OCI-LY7 (cell line): Measurements from ENCODE around the gene BIVM. TPM values are rescaled to one million over a fixed set of nuclear protein-coding genes. Genes with fewer than 3 reads are reported as not detected.

Source experiments
- BruUV-seq: library from RNA; stranded (reverse); fragments of 400-500 nt; replicated peaks from 2 replicates; lab custom pipeline; 2021; lab: Mats Ljungman, UMichigan
- CTCF ChIA-PET: fragments of 300-600 bp; sonication (Branson Sonifier 250); formaldehyde crosslinking; loops from one replicate; lab custom pipeline; 2022; ENCODE audit warnings: antibody characterized with exemption; ENCODE audit not compliant: unreplicated experiment; lab: Charles Lee
- POLR2A ChIA-PET: fragments of 300-600 bp; sonication (Branson Sonifier 250); formaldehyde crosslinking; loops from one replicate; lab custom pipeline; 2022; ENCODE audit warnings: antibody characterized with exemption; lab: Charles Lee
- DNase-seq: peaks from one replicate; pipeline ENCODE4 v3.0.0-alpha.2; 2015; ENCODE audit warnings: low spot score
- H2AFZ ChIP-seq: fragments of 200-600 bp; sonication (generic), shearing (Covaris generic); 2 replicates; pipeline ENCODE4 v1.6.1; 2014; ENCODE audit warnings: mild to moderate bottlenecking, antibody characterized with exemption, low read length, moderate library complexity
- H3K27ac ChIP-seq: fragments of 200-600 bp; sonication (generic); 2 replicates; pipeline ENCODE4 v1.5.1; 2014; ENCODE audit warnings: mixed run types, low read depth, mild to moderate bottlenecking, moderate library complexity, low read length, inconsistent platforms; ENCODE audit not compliant: poor library complexity, severe bottlenecking
- H3K36me3 ChIP-seq: fragments of 200-600 bp; sonication (generic); 2 replicates; pipeline ENCODE4 v1.6.1; 2014; ENCODE audit warnings: mild to moderate bottlenecking, antibody characterized with exemption, low read length, moderate library complexity, mixed read lengths; ENCODE audit not compliant: insufficient read depth
- H3K4me1 ChIP-seq: fragments of 200-600 bp; sonication (generic); 2 replicates; pipeline ENCODE4 v1.5.1; 2014; ENCODE audit warnings: mild to moderate bottlenecking, low read length; ENCODE audit not compliant: insufficient read depth, poor library complexity, severe bottlenecking
- H3K4me2 ChIP-seq: fragments of 200-600 bp; sonication (generic); 2 replicates; pipeline ENCODE4 v1.6.1; 2014; ENCODE audit warnings: mild to moderate bottlenecking, low read length
- H3K4me3 ChIP-seq: fragments of 200-600 bp; sonication (generic); 2 replicates; pipeline ENCODE4 v1.5.1; 2014; ENCODE audit warnings: mild to moderate bottlenecking, low read depth, low read length; ENCODE audit not compliant: poor library complexity, severe bottlenecking
- H3K79me2 ChIP-seq: fragments of 200-600 bp; sonication (generic); 2 replicates; pipeline ENCODE4 v1.6.1; 2016; ENCODE audit warnings: low read depth, mild to moderate bottlenecking, low read length, moderate library complexity, mixed read lengths; ENCODE audit not compliant: insufficient read depth
- H3K9me2 ChIP-seq: fragments of 200-600 bp; sonication (generic); 2 replicates; pipeline ENCODE4 v1.6.1; 2016; ENCODE audit warnings: mild to moderate bottlenecking, low read length, mixed read lengths; ENCODE audit not compliant: insufficient read depth
- H3K9me3 ChIP-seq: fragments of 200-600 bp; sonication (generic); 2 replicates; pipeline ENCODE4 v1.6.1; 2014; ENCODE audit warnings: mild to moderate bottlenecking, mixed run types, low read length, mixed read lengths
- H4K20me1 ChIP-seq: fragments of 200-600 bp; sonication (generic); 2 replicates; pipeline ENCODE4 v1.6.1; 2014; ENCODE audit warnings: mild to moderate bottlenecking, antibody characterized with exemption, low read length, moderate library complexity, mixed read lengths; ENCODE audit not compliant: insufficient read depth
- EZH2phosphoT487 ChIP-seq: fragments of 200-600 bp; sonication (generic); IDR thresholded peaks from 2 replicates; pipeline ENCODE4 v1.6.1; 2018; ENCODE audit warnings: low read depth, borderline replicate concordance, mild to moderate bottlenecking, mixed run types, antibody characterized with exemption, low read length, moderate library complexity, mixed read lengths
- intact Hi-C: fragments of 100-400 bp; cut with micrococcal nuclease; formaldehyde crosslinking; loops from one replicate; pipeline ENCODE4 v1.10.0; 2022; ENCODE audit not compliant: unreplicated experiment
- total RNA-seq, 2 experiments: library from RNA; depleted of rRNA in 1 of 2; stranded (reverse); fragments of >200 nt in 1 of 2; shearing (Covaris generic) in 1 of 2; gene quantifications; 2 replicates each; pipeline ENCODE4 v1.2.3, GENCODE V29; 2014 to 2022
- TF ChIP-seq, protein P1 (sequence below): fragments of 200-600 bp; sonication (generic); conservative IDR thresholded peaks from 2 replicates; pipeline ENCODE4 v1.5.1; 2014; ENCODE audit warnings: mild to moderate bottlenecking, antibody characterized with exemption, low read length, moderate library complexity, mixed read lengths

BIVM gene
- total RNA-seq, 2 experiments from 2014 or later: not detected

DNA sequence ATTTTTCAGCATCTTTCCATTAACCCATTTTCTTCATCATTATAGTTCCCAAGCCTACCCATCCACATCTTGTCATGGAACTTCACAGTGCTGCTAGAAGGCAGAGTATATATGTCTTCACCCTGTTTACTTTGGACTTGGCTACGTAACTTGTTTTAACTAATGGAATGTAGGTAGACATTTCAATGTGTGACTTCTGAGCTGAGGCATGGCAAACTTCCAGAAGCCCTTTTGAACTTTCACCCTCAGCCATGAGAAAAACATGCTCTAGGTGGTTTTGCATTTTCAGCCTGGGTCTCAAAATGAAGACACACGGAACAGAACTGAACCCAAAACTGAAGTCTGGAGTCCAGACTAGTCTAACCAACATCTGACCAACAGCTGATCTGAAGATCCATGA, 28.5 kb upstream of the BIVM start:
- ChIA-PET POLR2A (no interaction called here), CTCF (no interaction called here)
- H3K4me2 ChIP-seq: peak overlapping the region; percentile 23; the same call in 1 of the 2 replicates
- no peaks in the 10 kb centered on the region for H3K9me2 ChIP-seq
- intact Hi-C loops: loop anchor here (5.0 kb wide), 1 partner anchor 77 kb away; the partner anchor contains the start of gene ERCC5
- BruUV-seq: no TSS peak
- no peak for DNase-seq
- no peak overlapping the region for H3K4me3 ChIP-seq
- no peaks in the 10 kb centered on the region for H3K79me2 ChIP-seq
- H2AFZ ChIP-seq: no peak overlapping the region
- H3K4me1 ChIP-seq: peaks cover 6% of the 10 kb centered on the region
- H3K36me3 ChIP-seq: no peaks in the 10 kb centered on the region; the same call in 1 of the 2 replicates
- TF ChIP-seq, protein P1, sequence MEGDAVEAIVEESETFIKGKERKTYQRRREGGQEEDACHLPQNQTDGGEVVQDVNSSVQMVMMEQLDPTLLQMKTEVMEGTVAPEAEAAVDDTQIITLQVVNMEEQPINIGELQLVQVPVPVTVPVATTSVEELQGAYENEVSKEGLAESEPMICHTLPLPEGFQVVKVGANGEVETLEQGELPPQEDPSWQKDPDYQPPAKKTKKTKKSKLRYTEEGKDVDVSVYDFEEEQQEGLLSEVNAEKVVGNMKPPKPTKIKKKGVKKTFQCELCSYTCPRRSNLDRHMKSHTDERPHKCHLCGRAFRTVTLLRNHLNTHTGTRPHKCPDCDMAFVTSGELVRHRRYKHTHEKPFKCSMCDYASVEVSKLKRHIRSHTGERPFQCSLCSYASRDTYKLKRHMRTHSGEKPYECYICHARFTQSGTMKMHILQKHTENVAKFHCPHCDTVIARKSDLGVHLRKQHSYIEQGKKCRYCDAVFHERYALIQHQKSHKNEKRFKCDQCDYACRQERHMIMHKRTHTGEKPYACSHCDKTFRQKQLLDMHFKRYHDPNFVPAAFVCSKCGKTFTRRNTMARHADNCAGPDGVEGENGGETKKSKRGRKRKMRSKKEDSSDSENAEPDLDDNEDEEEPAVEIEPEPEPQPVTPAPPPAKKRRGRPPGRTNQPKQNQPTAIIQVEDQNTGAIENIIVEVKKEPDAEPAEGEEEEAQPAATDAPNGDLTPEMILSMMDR: no peak
- no peak for TF ChIP-seq EZH2phosphoT487
- no peak overlapping the region for H3K27ac ChIP-seq
- no peaks in the 10 kb centered on the region for H4K20me1 ChIP-seq
- H3K9me3 ChIP-seq: no peaks in the 10 kb centered on the region

DNA sequence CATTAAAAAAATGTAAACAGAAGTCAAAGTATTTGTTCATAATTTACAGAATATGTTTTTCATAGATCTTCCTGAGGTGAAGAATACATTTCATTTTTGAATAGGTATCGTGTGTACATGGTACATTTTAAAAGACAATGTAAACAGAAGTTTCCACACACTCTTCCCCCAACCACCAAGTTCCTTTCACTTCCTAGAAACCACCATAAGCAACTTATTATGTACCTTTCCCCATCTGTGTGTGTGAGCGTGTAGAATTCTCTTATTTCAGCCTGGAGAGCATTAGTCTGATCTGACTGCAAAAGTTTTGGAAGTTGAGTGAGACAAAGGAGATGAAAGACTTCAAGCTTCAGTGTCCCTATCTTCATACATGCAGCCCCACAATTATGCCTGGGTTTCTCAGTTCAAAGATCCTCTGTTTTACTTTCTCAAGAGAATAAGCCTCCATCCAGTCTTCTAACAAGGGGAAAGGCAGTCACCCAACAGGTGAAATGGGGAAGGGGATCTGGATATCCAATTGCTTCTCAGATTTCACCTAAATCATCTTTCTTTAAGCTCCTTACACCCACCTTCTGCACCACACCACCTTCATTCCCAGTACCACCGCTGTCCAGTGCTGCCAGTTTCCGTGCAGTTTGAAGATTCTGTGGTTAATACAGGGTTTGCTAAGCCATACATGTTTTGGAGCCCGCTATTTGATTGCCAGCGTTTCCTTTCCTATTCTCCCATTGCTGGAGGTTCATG, 27.4 kb upstream of the BIVM start:
- BruUV-seq: TSS peak; percentile 59
- H3K4me3 ChIP-seq: no peak overlapping the region
- peak overlapping the region; percentile 88; the same call in 1 of the 2 replicates for H3K4me2 ChIP-seq
- DNase-seq: no peak
- no peak overlapping the region for H3K27ac ChIP-seq
- H2AFZ ChIP-seq: no peak overlapping the region
- no peaks in the 10 kb centered on the region for H3K9me2 ChIP-seq
- intact Hi-C loops: loop anchor here (5.0 kb wide), 1 partner anchor 76 kb away; the partner anchor contains the start of gene ERCC5
- no peaks in the 10 kb centered on the region for H3K79me2 ChIP-seq
- no peaks in the 10 kb centered on the region for H4K20me1 ChIP-seq
- POLR2A ChIA-PET: no interaction called here
- TF ChIP-seq, protein P1: no peak
- TF ChIP-seq EZH2phosphoT487: no peak
- CTCF ChIA-PET: no interaction called here
- no peaks in the 10 kb centered on the region; the same call in 1 of the 2 replicates for H3K36me3 ChIP-seq
- H3K4me1 ChIP-seq: peaks cover 6% of the 10 kb centered on the region
- no peaks in the 10 kb centered on the region for H3K9me3 ChIP-seq

DNA sequence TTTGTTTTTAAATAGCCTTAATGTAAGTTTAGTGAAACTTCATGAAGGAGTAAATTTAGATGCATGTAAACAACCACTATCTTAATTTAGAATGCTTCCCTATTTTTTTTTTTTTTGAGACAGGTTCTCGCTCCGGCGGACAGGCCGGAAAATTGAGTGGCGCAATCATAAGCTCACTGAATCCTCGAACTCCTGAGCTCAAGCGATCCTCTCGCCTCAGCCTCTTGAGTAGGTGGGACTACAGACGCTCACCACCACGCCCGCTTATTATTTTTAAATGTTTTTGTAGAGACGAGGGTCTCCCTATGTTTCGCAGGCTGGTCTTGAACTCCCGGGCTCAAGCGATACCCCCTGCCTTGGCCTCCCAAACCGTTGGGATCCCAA, 26.9 kb upstream of the BIVM start:
- intact Hi-C loops: loop anchor here (5.0 kb wide), 1 partner anchor 75 kb away; the partner anchor contains the start of gene ERCC5
- H3K4me3 ChIP-seq: no peak overlapping the region
- H3K4me1 ChIP-seq: peaks cover 6% of the 10 kb centered on the region
- H3K9me3 ChIP-seq: no peaks in the 10 kb centered on the region
- H3K36me3 ChIP-seq: no peaks in the 10 kb centered on the region; the same call in 1 of the 2 replicates
- no peaks in the 10 kb centered on the region for H3K9me2 ChIP-seq
- no peaks in the 10 kb centered on the region for H4K20me1 ChIP-seq
- H3K79me2 ChIP-seq: no peaks in the 10 kb centered on the region
- peak overlapping the region; percentile 88; the same call in 1 of the 2 replicates for H3K4me2 ChIP-seq
- CTCF ChIA-PET: no interaction called here
- no peak for DNase-seq
- H2AFZ ChIP-seq: no peak overlapping the region
- no peak overlapping the region for H3K27ac ChIP-seq
- POLR2A ChIA-PET: no interaction called here
- TF ChIP-seq EZH2phosphoT487: no peak
- TF ChIP-seq, protein P1: no peak
- BruUV-seq: no TSS peak
